AG09319 (cell line): ENCODE data around the gene TYROBP.

Source experiments
- DNase-seq: peaks from one replicate; pipeline ENCODE4 v3.0.0-alpha.2; 2010; ENCODE audit warnings: low read depth; ENCODE audit errors: extremely low read depth
- TF ChIP-seq, protein P1 (sequence below): IDR thresholded peaks from 2 replicates; pipeline ENCODE4 v1.5.1; 2011; ENCODE audit warnings: low read depth, mild to moderate bottlenecking, inconsistent platforms, low read length, moderate library complexity

Gene TYROBP

DNA sequence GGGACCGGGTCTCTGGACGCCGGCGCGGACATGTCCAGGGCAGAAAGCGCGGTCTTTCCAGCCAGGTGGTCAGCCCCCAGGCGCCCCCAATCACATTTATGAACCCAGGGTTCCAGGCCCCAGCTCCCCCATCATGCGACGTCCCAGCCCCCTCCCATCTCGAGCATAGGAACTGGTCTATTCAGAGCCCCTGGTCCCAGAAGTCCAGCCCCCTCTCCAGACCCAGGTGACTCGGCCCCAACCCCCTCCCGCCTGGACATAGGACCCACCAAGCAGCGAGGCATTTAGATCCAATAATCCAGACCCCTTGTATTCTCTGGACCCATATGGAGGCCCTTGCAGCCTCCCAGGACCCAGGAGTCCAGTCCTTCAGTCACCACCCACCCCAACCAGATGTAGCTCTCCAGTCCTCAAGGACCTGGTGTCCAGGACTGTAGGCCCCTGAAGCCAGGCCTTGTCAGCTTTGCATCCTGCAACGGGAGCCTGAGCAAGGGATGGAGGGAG is 39.2 kb downstream of the TYROBP start:
- TF ChIP-seq, protein P1, sequence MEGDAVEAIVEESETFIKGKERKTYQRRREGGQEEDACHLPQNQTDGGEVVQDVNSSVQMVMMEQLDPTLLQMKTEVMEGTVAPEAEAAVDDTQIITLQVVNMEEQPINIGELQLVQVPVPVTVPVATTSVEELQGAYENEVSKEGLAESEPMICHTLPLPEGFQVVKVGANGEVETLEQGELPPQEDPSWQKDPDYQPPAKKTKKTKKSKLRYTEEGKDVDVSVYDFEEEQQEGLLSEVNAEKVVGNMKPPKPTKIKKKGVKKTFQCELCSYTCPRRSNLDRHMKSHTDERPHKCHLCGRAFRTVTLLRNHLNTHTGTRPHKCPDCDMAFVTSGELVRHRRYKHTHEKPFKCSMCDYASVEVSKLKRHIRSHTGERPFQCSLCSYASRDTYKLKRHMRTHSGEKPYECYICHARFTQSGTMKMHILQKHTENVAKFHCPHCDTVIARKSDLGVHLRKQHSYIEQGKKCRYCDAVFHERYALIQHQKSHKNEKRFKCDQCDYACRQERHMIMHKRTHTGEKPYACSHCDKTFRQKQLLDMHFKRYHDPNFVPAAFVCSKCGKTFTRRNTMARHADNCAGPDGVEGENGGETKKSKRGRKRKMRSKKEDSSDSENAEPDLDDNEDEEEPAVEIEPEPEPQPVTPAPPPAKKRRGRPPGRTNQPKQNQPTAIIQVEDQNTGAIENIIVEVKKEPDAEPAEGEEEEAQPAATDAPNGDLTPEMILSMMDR, result no peak
- DNase-seq, result no peak

DNA sequence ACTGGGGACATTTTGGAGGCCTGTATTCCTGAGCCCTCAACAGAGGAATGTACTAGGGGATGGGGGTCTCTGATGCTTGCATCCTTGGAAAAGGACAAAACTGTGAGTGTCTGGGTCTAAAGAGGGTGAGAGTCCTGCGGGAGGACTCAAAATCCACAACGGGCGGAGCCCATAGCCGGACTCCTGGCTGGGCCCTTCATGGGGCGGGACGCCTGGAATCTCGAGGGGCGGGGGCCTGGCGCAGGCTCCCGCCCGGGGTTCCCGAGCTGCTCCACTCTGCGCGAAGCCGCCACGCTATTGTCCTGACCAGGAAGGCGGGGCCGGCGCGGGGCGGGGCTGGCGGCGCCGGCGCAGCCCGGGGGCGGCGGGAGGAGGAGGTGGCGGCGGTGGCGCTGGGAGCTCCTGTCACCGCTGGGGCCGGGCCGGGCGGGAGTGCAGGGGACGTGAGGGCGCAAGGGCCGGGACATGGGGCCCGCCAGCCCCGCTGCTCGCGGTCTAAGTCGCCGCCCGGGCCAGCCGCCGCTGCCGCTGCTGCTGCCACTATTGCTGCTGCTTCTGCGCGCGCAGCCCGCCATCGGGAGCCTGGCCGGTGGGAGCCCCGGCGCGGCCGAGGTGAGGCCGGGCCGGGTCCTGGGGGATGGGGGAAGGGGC is 39.8 kb downstream of the TYROBP start, which contains the start of gene APLP1:
Gene APLP1 (plus strand): TSS at position 403 of the 651 bp plus-strand sequence. CDS start 63 bp downstream, at position 466.
- TF ChIP-seq, protein P1, result no peak
- no peak for DNase-seq

DNA sequence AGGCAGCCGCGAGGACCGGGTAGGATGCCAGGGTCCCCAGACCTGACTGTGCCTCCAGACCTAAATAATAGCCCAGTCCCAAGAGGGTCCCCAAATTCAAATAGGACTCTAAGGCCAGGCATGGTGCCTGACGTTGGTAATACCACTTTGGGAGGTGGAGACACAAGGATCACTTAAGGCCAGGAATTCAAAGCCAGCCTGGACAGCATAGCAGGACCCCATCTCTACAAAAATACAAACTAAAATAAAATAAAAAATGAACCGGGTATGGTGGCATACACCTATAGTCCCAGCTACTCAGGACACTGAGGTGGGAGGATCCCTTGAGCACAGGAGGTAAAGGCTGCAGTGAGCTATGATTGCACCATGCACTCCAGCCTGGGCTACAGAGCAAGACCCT is 45.1 kb downstream of the TYROBP start:
- TF ChIP-seq, protein P1, result no peak
- no peak for DNase-seq

DNA sequence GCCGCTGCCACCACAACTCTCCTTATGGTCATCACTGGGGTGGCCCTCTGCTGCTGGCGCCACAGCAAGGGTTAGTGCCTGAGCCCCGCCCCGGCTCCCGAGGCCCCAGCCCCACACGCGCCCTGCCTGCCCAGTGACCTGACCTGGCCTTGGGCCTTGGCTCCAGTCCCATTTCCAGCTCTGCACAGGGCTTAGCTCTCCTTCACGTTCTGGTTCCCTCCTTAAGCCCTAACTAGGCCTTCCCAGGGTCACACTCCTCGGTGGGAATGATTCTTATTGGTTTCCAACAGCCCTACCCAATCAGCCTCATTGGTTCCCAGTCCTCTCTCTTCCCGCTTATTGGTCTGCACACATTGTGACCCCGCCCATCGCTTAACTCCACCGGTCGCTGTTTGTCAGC is 45.6 kb downstream of the TYROBP start:
- TF ChIP-seq, protein P1, result no peak
- DNase-seq, result no peak

DNA sequence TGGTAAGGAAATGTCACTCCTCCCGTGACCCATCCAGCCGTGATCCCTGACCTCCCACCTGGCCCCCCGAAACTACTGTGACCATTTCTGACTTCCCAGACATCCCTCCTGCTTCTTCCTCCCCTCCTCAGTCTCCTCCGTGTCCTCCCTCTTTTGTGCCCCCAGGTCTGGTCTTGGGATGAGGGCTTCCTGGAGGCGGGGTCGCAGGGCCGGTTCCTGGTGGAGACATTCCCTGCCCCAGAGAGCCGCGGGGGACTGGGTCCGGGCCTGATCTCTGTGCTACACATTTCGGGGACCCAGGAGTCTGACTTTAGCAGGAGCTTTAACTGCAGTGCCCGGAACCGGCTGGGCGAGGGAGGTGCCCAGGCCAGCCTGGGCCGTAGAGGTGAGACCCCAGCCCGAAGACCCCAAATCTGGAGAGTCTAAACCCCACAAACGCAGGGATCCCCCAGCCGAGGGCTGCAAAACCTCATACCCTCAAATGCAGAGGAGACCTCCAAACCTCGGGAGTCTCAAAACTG is 46.4 kb downstream of the TYROBP start:
- TF ChIP-seq, protein P1, result no peak
- DNase-seq, result no peak

DNA sequence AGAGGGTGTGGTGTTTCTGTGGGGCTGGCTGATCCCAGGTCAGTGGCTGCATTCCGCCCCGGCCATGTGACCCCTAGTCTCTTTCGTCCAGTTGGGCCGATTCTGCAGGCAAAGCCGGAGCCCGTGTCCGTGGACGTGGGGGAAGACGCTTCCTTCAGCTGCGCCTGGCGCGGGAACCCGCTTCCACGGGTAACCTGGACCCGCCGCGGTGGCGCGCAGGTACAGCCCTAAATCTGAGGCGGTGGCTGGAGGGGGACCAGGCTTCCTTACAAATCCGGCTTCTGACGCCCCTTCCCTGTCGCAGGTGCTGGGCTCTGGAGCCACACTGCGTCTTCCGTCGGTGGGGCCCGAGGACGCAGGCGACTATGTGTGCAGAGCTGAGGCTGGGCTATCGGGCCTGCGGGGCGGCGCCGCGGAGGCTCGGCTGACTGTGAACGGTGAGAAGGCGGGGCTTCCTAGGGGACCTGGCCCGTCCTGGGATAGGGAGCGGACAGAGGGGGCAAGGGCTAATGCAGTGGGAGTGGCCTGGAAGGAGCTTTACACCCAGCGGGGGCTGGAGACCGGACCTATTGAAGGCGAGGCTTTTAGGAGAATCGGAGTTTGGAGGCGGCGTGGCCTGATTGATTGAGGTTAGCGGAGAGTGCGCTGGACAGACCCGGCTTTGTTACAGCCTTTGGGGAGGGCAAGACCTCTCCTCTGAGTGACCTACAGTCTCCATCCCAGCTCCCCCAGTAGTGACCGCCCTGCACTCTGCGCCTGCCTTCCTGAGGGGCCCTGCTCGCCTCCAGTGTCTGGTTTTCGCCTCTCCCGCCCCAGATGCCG is 47.1 kb downstream of the TYROBP start:
- TF ChIP-seq, protein P1, result no peak
- no peak for DNase-seq

DNA sequence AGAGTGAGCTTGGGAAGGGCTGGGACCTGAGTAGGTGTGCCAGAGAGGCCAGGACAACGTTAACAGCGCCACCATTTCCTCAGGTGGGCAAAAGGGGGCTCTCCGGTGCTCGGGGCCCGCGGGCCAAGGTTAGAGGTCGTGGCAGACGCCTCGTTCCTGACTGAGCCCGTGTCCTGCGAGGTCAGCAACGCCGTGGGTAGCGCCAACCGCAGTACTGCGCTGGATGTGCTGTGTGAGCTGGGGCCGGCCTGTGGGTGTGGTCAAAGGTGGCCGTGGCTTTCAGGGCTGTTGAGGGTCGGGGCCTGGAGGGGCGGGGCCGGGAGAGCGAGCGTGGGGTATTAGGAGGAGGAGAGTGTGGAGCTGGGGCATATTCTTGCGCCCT is 47.7 kb downstream of the TYROBP start:
- DNase-seq, result no peak
- TF ChIP-seq, protein P1, result no peak
